ENCODE measurements around the gene ANXA2R.
A peak's percentile ranks its signal among the peaks of the same experiment; 100 is the strongest.
"Not testable (repeated sequence)": the region's sequence is repeated elsewhere in the genome, so short reads cannot be mapped to it uniquely, and the experiment has no call there.

The ANXA2R gene, protein sequence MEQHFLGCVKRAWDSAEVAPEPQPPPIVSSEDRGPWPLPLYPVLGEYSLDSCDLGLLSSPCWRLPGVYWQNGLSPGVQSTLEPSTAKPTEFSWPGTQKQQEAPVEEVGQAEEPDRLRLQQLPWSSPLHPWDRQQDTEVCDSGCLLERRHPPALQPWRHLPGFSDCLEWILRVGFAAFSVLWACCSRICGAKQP

GRCh38 chr5:43040287-43041098, at the start of gene ANXA2R:
Gene ANXA2R (minus strand): TSS chr5:43040319. CDS start chr5:43040046, 273 bp downstream.
- peak; percentile 81 to 97 (median 93) for DNase-seq

DNA sequence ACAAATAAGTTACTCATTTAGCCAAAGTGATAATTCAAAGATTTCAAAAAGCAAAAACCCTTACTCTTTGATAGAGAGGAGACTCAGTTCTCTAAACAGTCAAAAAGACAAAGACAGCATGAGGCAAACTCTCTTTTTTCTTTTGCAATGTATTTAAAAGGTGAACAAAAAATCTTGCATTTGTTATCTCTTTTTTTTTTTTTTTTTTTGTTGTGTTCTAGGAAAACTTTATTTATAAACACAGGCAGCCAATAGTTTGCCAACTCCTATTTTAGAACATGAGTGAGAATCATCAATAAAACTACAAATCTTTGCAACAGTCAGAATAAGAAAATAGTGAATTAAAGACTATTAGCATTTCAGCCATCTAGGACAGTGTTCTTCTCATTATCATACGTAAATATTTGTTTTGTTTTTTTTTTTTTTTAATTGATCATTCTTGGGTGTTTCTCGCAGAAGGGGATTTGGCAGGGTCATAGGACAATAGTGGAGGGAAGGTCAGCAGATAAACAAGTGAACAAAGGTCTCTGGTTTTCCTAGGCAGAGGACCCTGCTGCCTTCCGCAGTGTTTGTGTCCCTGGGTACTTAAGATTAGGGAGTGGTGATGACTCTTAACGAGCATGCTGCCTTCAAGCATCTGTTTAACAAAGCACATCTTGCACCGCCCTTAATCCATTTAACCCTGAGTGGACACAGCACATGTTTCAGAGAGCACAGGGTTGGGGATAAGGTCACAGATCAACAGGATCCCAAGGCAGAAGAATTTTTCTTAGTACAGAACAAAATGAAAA, 46.2 kb upstream of the ANXA2R start:
- DNase-seq, result not testable (repeated sequence)

DNA sequence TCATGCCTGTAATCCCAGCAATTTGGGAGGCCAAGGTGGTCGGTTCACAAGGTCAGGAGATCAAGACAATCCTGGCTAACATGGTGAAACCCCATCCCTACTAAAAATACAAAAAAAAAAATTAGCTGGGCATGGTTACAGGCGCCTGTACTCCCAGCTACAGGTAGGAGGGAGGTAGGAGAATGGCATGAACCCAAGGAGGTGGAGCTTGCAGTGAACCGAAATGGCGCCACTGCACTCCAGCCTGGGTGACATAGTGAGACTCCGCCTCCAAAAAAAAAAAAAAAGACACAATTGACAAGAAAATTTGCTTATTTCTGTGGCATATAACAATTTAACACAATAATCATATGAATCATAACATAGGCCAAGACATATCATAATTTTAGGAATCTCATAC, 45.3 kb upstream of the ANXA2R start:
- DNase-seq, result no peak

- DNase-seq, result not testable (repeated sequence)
Observed at GRCh38 chr5:43084468-43084867, 44.3 kb upstream of the ANXA2R start.

- not testable (repeated sequence) for DNase-seq
Observed at GRCh38 chr5:43081345-43081744, 41.2 kb upstream of the ANXA2R start.

DNA sequence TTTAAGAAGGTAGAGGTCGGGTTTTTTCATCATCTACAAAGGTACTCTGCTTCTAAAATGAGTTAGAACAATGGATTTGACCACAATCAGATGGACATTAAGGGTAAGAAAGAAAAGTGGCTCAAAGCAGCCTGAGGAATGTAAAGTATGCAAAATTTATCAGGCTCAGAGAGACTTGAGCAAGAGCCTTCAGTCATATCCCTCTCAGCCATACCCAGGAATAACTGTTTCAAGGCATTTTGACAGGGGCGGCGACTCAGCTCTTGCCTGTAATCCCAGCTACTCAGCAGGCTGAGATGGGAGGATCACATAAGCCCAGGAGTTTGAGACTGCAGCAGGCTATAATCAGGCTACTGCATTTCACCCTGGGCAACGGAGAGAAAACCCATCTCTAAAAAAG, 38.8 kb upstream of the ANXA2R start:
- DNase-seq, result no peak

DNA sequence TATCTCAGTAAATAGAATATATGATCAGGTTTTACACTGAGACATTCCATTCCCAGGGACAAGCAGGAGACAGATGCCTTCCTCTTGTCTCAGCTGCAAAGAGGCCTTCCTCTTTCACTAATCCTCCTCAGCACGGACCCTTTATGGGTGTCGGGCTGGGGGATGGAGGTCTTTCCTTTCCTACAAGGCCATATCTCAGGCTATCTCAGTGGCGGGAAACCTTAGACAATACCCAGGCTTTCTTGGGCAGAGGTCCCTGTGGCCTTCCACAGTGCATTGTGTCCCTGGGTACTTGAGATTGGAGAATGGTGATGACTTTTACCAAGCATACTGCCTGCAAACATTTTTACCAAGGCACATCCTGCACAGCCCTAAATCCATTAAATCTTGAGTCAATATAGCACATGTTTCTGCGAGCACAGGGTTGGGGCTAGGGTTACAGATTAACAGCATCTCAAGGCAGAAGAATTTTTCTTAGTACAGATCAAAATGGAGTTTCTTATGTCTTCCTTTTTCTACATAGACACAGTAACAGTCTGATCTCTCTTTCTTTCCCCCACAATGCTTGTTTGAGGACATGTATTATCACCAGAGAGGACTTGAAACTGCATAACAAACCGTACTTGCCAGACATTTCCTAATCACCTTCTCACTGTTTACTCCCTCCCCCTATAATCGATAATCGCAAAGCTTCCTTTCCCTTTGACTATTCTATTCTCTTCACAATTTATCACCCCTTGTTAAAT, 37.5 kb upstream of the ANXA2R start:
- not testable (repeated sequence) for DNase-seq

- no peak for DNase-seq
Observed at GRCh38 chr5:43075319-43076293, 35.5 kb upstream of the ANXA2R start.

GRCh38 chr5:43074987-43075318, 34.8 kb upstream of the ANXA2R start:
- DNase-seq, result no peak

GRCh38 chr5:43073597-43074546, 33.8 kb upstream of the ANXA2R start:
- peak; percentile 18 to 74 (median 35) for DNase-seq

GRCh38 chr5:43069401-43069720, 29.2 kb upstream of the ANXA2R start:
- not testable (repeated sequence) for DNase-seq

DNA sequence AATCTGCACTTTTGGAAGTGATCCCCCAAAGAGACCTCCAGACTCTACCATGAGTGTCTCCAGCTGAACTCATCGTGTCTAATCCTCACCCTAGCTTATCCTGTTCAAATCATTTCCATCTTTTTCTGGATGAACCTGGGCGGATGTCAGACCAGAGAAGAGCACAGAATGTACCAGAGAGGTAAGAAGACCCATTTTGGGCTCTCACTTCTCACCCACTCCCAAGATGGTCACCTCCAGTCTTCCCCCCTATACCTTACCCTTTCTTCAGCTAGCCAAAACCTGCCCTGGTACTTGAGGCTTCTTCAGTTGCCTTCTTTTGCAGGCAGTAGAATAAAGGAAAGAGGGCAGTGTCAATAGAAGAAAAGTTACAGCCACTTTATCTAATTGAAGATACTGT, 27.9 kb upstream of the ANXA2R start:
- DNase-seq, result no peak

DNA sequence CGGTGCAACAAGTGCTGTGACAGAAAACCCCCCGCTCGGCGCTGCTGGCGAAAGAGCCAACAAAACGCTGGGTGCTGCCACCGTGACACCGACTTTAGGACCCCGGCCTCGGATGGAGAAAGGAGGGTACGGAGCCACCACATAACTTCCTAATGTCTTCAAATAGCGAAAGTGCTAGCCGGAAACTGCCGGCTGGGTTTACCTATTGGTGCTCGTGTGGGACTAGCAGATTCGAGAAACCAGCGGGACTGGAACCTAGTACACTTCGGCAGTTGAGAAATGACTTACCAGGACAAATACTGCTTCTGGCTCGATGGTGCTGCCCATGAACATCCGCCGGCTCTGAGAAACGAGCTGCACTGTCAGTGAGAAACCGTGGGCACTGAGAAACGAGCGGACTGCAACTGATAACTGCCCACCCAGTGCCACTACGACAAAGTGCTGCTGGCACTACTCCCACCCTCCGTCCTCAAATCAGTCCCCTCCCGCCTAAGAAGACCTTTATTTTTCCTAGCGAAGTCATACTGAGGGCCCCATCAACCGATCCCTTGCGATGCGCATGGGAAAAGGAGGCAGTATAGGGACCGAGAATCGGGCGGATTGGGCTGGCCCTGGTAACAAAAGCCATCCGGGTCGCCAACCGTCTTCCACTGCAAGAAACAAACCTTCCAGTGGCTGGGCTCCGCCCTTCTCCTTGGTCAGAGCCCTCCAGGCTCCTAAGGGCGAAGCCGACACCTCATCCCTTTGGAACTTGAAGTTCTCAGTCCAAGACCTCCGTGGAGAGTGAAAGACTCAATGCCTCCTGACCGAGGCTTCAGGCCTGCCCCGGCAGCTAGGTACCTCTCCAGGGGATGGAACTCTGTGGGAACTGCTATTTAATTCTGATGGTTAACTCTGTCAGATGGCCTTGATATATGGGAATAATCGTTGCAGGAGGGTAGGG, 27.0 kb upstream of the ANXA2R start:
- peak; percentile 77 to 96 (median 86) for DNase-seq

- peak; percentile 58 to 94 (median 83) for DNase-seq
Observed at GRCh38 chr5:43065948-43066798, 26.1 kb upstream of the ANXA2R start.

DNA sequence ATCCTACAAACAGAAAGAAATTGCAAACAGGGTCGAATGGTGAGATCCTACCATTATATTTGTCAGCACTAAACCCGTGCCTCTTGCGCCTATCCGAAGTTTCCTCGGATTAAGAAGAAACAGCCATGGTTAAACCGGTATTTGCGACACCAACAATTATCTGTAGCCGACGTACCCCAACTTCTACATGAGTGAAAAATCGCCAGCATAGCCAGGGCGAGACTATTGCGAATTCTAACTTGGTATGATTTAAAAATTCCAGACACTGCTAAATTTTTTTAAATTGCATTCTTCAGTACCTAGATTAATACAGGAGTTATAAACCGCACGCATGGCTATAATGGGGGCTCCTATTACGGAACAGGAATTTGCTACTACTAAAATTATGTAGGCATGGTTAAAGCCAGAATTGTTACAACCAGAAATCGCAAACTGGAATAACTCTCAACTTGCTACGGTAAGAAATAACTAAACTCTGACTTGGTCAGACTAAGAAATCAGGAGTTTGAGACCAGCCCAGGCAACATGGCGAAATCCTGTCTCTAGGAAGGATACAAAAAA, 25.3 kb upstream of the ANXA2R start:
- peak in 3 of 6 experiments; percentile 8 to 65 (median 55) for DNase-seq

GRCh38 chr5:43063721-43064171, 23.6 kb upstream of the ANXA2R start:
- no peak for DNase-seq

- no peak for DNase-seq
Observed at GRCh38 chr5:43061352-43062075, 21.4 kb upstream of the ANXA2R start.

Measured in stimulated activated naive CD4-positive, alpha-beta T cell (primary cell).